ENCODE data around the gene MACROD2.

DNA sequence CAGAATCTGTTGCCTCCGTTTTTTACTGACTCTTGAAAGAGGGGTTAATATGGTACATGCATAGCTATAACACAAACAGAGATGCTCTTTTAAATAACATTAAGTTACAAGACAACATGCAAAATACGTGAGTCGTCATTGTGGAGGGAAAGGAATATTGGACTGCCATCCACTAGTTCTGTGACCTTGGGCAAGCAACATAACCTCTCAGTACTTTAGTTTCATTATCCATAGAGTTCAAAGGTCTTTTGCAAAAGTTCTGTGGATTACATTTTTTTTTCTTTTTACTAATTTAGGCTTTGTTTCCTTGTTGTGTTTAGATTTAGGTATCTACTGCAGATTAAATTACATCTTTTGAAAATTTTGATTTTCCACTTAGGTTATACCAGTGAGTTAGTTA is 70.5 kb downstream of the MACROD2 start:
- TF ChIP-seq, protein P1, sequence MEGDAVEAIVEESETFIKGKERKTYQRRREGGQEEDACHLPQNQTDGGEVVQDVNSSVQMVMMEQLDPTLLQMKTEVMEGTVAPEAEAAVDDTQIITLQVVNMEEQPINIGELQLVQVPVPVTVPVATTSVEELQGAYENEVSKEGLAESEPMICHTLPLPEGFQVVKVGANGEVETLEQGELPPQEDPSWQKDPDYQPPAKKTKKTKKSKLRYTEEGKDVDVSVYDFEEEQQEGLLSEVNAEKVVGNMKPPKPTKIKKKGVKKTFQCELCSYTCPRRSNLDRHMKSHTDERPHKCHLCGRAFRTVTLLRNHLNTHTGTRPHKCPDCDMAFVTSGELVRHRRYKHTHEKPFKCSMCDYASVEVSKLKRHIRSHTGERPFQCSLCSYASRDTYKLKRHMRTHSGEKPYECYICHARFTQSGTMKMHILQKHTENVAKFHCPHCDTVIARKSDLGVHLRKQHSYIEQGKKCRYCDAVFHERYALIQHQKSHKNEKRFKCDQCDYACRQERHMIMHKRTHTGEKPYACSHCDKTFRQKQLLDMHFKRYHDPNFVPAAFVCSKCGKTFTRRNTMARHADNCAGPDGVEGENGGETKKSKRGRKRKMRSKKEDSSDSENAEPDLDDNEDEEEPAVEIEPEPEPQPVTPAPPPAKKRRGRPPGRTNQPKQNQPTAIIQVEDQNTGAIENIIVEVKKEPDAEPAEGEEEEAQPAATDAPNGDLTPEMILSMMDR (IDR thresholded peaks at IDR 0.05) = no peak
- TF ChIP-seq POLR2A (IDR thresholded peaks at IDR 0.05) (no peak), EP300 (IDR thresholded peaks at IDR 0.05) (no peak)
